PC-3 (cell line): ENCODE results near the gene CCDC92B. TPM values are rescaled to one million over a fixed set of nuclear protein-coding genes. Genes with fewer than 3 reads are reported as not detected.
"Not testable (repeated sequence)": the region's sequence is repeated elsewhere in the genome, so short reads cannot be mapped to it uniquely, and the experiment has no call there.

Experiments used
- ATAC-seq: fragments of 200-7000 bp; cut with Tn5 transposase; 2 replicates; pipeline ENCODE4 v1.9.1; 2020; ENCODE audit warnings: mild to moderate bottlenecking, moderate library complexity
- BruUV-seq: library from RNA; stranded (reverse); fragments of 400-500 nt; replicated peaks from 2 replicates; lab custom pipeline; 2021; lab: Mats Ljungman, UMichigan
- CTCF ChIA-PET: fragments of 300-600 bp; sonication (Branson Sonifier 250); formaldehyde crosslinking; loops from one replicate; lab custom pipeline; 2022; ENCODE audit warnings: antibody characterized with exemption; lab: Charles Lee
- POLR2A ChIA-PET: fragments of 300-600 bp; sonication (Branson Sonifier 250); formaldehyde crosslinking; loops from one replicate; lab custom pipeline; 2022; ENCODE audit warnings: antibody characterized with exemption; ENCODE audit not compliant: unreplicated experiment; lab: Charles Lee
- DNase-seq: peaks from one replicate; pipeline ENCODE4 v3.0.0-alpha.2; 2015
- H2AFZ ChIP-seq: fragments of 300-600 bp; sonication (generic); 2 replicates; pipeline ENCODE4 v1.6.0; 2016; ENCODE audit warnings: antibody characterized with exemption, low read length
- H3F3A ChIP-seq: fragments of 300-600 bp; sonication (generic); one replicate; pipeline ENCODE4 v1.6.0; 2017; ENCODE audit warnings: antibody characterized with exemption, low read length, control low read depth, mild to moderate bottlenecking; ENCODE audit not compliant: unreplicated experiment
- H3K27ac ChIP-seq: fragments of 300-600 bp; sonication (generic); 2 replicates; pipeline ENCODE4 v1.5.1; 2016; ENCODE audit warnings: mild to moderate bottlenecking, low read length
- H3K27me3 ChIP-seq: fragments of 300-600 bp; sonication (generic); 2 replicates; pipeline ENCODE4 v1.6.1; 2016; ENCODE audit warnings: low read length, mixed read lengths
- H3K36me3 ChIP-seq: fragments of 300-600 bp; sonication (generic); 2 replicates; pipeline ENCODE4 v1.6.1; 2016; ENCODE audit warnings: low read depth, mixed run types, low read length, mixed read lengths
- H3K4me1 ChIP-seq: fragments of 300-600 bp; sonication (generic); 2 replicates; pipeline ENCODE4 v1.5.1; 2016; ENCODE audit warnings: low read length; ENCODE audit not compliant: insufficient read depth
- H3K4me2 ChIP-seq: fragments of 300-600 bp; sonication (generic); 2 replicates; pipeline ENCODE4 v1.6.0; 2016; ENCODE audit warnings: low read length
- H3K4me3 ChIP-seq: fragments of 300-600 bp; sonication (generic); 2 replicates; pipeline ENCODE4 v1.5.1; 2016; ENCODE audit warnings: mild to moderate bottlenecking, low read length, mixed read lengths
- H3K79me2 ChIP-seq: fragments of 300-600 bp; sonication (generic); 2 replicates; pipeline ENCODE4 v1.6.1; 2017; ENCODE audit warnings: low read length, mixed read lengths
- H3K9ac ChIP-seq: fragments of 300-600 bp; sonication (generic); 2 replicates; pipeline ENCODE4 v1.6.0; 2016; ENCODE audit warnings: mild to moderate bottlenecking, low read length
- H3K9me2 ChIP-seq: fragments of 300-600 bp; sonication (generic); replicated peaks from 2 replicates; pipeline ENCODE4 v1.6.1; 2016; ENCODE audit warnings: mixed run types, low read length, mixed read lengths
- H3K9me3 ChIP-seq: fragments of 300-600 bp; sonication (generic); 2 replicates; pipeline ENCODE4 v1.6.1; 2016; ENCODE audit warnings: low read length, mixed read lengths
- H4K20me1 ChIP-seq: fragments of 300-600 bp; sonication (generic); 2 replicates; pipeline ENCODE4 v1.6.1; 2016; ENCODE audit warnings: low read length, mixed read lengths
- CTCF ChIP-seq: fragments of 300-600 bp; sonication (generic); conservative IDR thresholded peaks from 2 replicates; pipeline ENCODE4 v1.5.1; 2017; ENCODE audit warnings: antibody characterized with exemption, low read depth, mild to moderate bottlenecking, low read length
- EZH2 ChIP-seq: fragments of 300-600 bp; sonication (generic); IDR thresholded peaks from one replicate; pipeline ENCODE4 v1.6.1; 2017; ENCODE audit warnings: antibody characterized with exemption, mild to moderate bottlenecking, low read length; ENCODE audit not compliant: unreplicated experiment
- EZH2phosphoT487 ChIP-seq: fragments of 300-600 bp; sonication (generic); IDR thresholded peaks from 2 replicates; pipeline ENCODE4 v1.6.1; 2018; ENCODE audit warnings: mild to moderate bottlenecking, antibody characterized with exemption, low read length, borderline replicate concordance
- intact Hi-C: fragments of 100-400 bp; cut with micrococcal nuclease; formaldehyde crosslinking; loops from 2 replicates; pipeline ENCODE4 v1.9.0; 2023
- total RNA-seq: library from RNA; depleted of rRNA; stranded (reverse); fragments of >200 nt; gene quantifications from 2 replicates; pipeline ENCODE4 v1.2.3, GENCODE V29; 2014

CCDC92B gene
- total RNA-seq, 1 experiment from 2014 or later, result not detected

- DNase-seq (no peak), ATAC-seq (no peak)
- H3K27me3 ChIP-seq, result no peaks in the 10 kb centered on the region
- H3K36me3 ChIP-seq, result peaks cover 7% of the 10 kb centered on the region; the same call in 1 of the 2 replicates
- no peaks in the 10 kb centered on the region for H3K9me2 ChIP-seq
- H2AFZ ChIP-seq, result no peak overlapping the region
- no peak overlapping the region for H3K4me3 ChIP-seq
- no peak overlapping the region for H3K27ac ChIP-seq
- no TSS peak for BruUV-seq
- ChIA-PET CTCF (no interaction called here), POLR2A (no interaction called here)
- peaks cover 4% of the 10 kb centered on the region; the same call in 1 of the 2 replicates for H4K20me1 ChIP-seq
- H3K79me2 ChIP-seq, result peaks cover 8% of the 10 kb centered on the region
- intact Hi-C loops, result no loop called here
- H3F3A ChIP-seq, result no peaks in the 10 kb centered on the region
- no peaks in the 10 kb centered on the region for H3K4me1 ChIP-seq
- H3K9ac ChIP-seq, result no peak overlapping the region
- H3K9me3 ChIP-seq, result no peaks in the 10 kb centered on the region
- TF ChIP-seq EZH2 (no peak), CTCF (no peak), EZH2phosphoT487 (no peak)
- H3K4me2 ChIP-seq, result no peak overlapping the region
Observed at GRCh38 chr17:2700030-2700490, 49.4 kb downstream of the CCDC92B start.

GRCh38 chr17:2699216-2699805 is 50.1 kb downstream of the CCDC92B start:
- BruUV-seq, H3K9me2 ChIP-seq, H3K27me3 ChIP-seq, H3K79me2 ChIP-seq, H2AFZ ChIP-seq, H3K27ac ChIP-seq, H3K9me3 ChIP-seq, CTCF ChIA-PET, DNase-seq, H3K4me1 ChIP-seq, H3K4me2 ChIP-seq, POLR2A ChIA-PET, intact Hi-C loops, ATAC-seq, H4K20me1 ChIP-seq, H3F3A ChIP-seq, H3K4me3 ChIP-seq, H3K9ac ChIP-seq, H3K36me3 ChIP-seq: not testable (repeated sequence)

- intact Hi-C loops, result no loop called here
- ChIA-PET CTCF (no interaction called here), POLR2A (no interaction called here)
- Histone ChIP-seq H3K4me3 (no peak overlapping the region), H3K27ac (no peak overlapping the region), H3K4me1 (no peaks in the 10 kb centered on the region), H4K20me1 (no peaks in the 10 kb centered on the region), H3K9me3 (no peaks in the 10 kb centered on the region), H3K4me2 (no peak overlapping the region), H3F3A (no peaks in the 10 kb centered on the region), H3K9ac (no peak overlapping the region), H3K27me3 (no peaks in the 10 kb centered on the region), H2AFZ (no peak overlapping the region), H3K36me3 (peaks cover 7% of the 10 kb centered on the region; the same call in 1 of the 2 replicates), H3K79me2 (no peaks in the 10 kb centered on the region), H3K9me2 (no peaks in the 10 kb centered on the region)
- ATAC-seq (no peak), DNase-seq (no peak)
- BruUV-seq, result no TSS peak
- TF ChIP-seq EZH2 (no peak), EZH2phosphoT487 (no peak), CTCF (no peak)
Observed at GRCh38 chr17:2697611-2698162, 51.8 kb downstream of the CCDC92B start.
